ENCODE data around the gene CD63. TPM values are rescaled to one million over a fixed set of nuclear protein-coding genes. Genes with fewer than 3 reads are reported as not detected.

CD63 gene
- total RNA-seq, 1 experiment from 2014 or later, result 581 TPM

DNA sequence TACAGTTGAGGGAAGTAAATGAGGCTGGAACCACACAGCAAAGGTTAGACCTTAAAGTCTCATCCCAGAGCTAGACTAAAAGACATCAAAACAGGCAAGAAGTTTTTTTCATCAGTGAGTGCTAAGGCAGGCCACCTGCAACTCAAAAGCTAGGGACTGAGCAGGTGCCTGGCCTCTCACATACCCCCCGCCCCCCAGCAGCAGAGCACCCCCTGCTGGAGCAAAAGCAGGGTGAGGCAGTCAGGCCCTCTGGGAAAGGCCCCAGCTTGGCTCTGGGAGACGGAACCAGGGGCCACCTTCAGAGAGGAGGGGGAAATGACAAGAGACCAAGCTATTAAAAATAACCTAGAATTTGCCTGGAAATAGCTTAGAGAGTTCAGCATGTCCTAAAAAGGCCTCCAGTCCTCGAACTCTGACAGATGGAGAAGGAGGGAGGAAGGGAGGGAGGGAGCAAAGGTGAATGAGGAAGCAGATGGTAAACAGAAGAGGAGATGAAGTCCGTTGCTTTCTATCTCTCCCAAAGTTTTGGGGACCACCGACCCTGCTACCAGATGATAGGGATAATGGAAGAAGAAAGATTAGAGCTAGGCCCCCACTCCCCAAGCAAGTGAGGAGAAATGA lies 22.9 kb downstream of the CD63 start:
- peak overlapping the region; percentile 88 for H3K4me2 ChIP-seq (ENCODE audit: insufficient read depth, insufficient read length, low read length)
- H3K27me3 ChIP-seq (ENCODE audit: insufficient read depth, low read length), result no peaks in the 10 kb centered on the region
- no peak overlapping the region for H3K23ac ChIP-seq (ENCODE audit: insufficient read length, low read depth, low read length)
- no peak overlapping the region for H2BK15ac ChIP-seq (ENCODE audit: low read depth, low read length)
- peaks cover 5% of the 10 kb centered on the region for H3K79me1 ChIP-seq (ENCODE audit: insufficient read depth, low read depth, low read length, poor library complexity, severe bottlenecking)
- no CpG with 5 or more reads among the region's 5 CpGs for WGBS (ENCODE audit: extremely low coverage, insufficient read length, low lambda C conversion rate)
- Mint-ChIP-seq H3K4me1 (peaks cover 42 to 45% of the 10 kb centered on the region in 2 experiments), H3K36me3 (ENCODE audit: insufficient read depth in 1 of 3, low read depth in 3 of 3) (peaks cover 3 to 20% (median 12%) of the 10 kb centered on the region in 3 experiments; a peak in 4 of 7 replicates), H3K27me3 (ENCODE audit: low read depth) (peaks cover 15% of the 10 kb centered on the region), H3K9me3 (no peaks in the 10 kb centered on the region), H3K27ac (no peak overlapping the region), H3K4me3 (peak overlapping the region; percentile 92 to 98)
- H2BK5ac ChIP-seq (ENCODE audit: insufficient read length, low read length), result no peak overlapping the region
- no peak overlapping the region for H3K56ac ChIP-seq (ENCODE audit: insufficient read length, low read depth, low read length)
- H3T11ph ChIP-seq (ENCODE audit: low read length), result no peak overlapping the region
- peaks cover 7% of the 10 kb centered on the region for H4K20me1 ChIP-seq (ENCODE audit: control insufficient read depth, insufficient read depth, insufficient read length)
- no peak overlapping the region for H3K9ac ChIP-seq (ENCODE audit: extremely low read depth, insufficient read length, low read length)
- DNase-seq, result peak; percentile 79
- no peaks in the 10 kb centered on the region; the same call in 1 of the 2 replicates for H3K79me2 ChIP-seq (ENCODE audit: insufficient read depth, low read length)
- H3K4ac ChIP-seq (ENCODE audit: low read depth, low read length), result no peak overlapping the region
- no peak overlapping the region for H3K18ac ChIP-seq (ENCODE audit: insufficient read length, low read depth, low read length)
- no peak overlapping the region for H3K27ac ChIP-seq (ENCODE audit: insufficient read length, low read depth, low read length)
- H3K9me3 ChIP-seq (ENCODE audit: control insufficient read depth, low read depth, low read length), result no peaks in the 10 kb centered on the region
- H4K91ac ChIP-seq (ENCODE audit: insufficient read length, low read depth, low read length), result no peak overlapping the region
- no peak overlapping the region for H2BK20ac ChIP-seq (ENCODE audit: low read depth, low read length, poor library complexity, severe bottlenecking)
- TF ChIP-seq, protein P1, sequence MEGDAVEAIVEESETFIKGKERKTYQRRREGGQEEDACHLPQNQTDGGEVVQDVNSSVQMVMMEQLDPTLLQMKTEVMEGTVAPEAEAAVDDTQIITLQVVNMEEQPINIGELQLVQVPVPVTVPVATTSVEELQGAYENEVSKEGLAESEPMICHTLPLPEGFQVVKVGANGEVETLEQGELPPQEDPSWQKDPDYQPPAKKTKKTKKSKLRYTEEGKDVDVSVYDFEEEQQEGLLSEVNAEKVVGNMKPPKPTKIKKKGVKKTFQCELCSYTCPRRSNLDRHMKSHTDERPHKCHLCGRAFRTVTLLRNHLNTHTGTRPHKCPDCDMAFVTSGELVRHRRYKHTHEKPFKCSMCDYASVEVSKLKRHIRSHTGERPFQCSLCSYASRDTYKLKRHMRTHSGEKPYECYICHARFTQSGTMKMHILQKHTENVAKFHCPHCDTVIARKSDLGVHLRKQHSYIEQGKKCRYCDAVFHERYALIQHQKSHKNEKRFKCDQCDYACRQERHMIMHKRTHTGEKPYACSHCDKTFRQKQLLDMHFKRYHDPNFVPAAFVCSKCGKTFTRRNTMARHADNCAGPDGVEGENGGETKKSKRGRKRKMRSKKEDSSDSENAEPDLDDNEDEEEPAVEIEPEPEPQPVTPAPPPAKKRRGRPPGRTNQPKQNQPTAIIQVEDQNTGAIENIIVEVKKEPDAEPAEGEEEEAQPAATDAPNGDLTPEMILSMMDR (conservative IDR thresholded peaks at IDR 0.05), result peak; percentile 79
- no peak overlapping the region for H2BK12ac ChIP-seq (ENCODE audit: insufficient read length, low read depth, low read length)
- no peak overlapping the region for H3K14ac ChIP-seq (ENCODE audit: insufficient read depth, low read length)
- no peak overlapping the region for H4K5ac ChIP-seq (ENCODE audit: insufficient read length, low read depth, low read length)
- no peak overlapping the region for H4K8ac ChIP-seq (replicated peaks; ENCODE audit: insufficient read length, low read depth, low read length)
- H2AFZ ChIP-seq (ENCODE audit: low read length), result no peak overlapping the region
- H3K23me2 ChIP-seq (ENCODE audit: insufficient read length, low read depth, low read length, poor library complexity, severe bottlenecking), result peaks cover 16% of the 10 kb centered on the region
- no peak overlapping the region for H2AK5ac ChIP-seq (ENCODE audit: insufficient read length, low read length)
- no peak overlapping the region for H2BK120ac ChIP-seq (ENCODE audit: low read depth, low read length, poor library complexity, severe bottlenecking)
- 0 out of 2 replicates have a peak, but pooled peaks cover 2% of the 10 kb centered on the region for H3K4me1 ChIP-seq (ENCODE audit: insufficient read depth, low read length)

Measured in H9 (cell line).